NT2/D1 (cell line): Measurements from ENCODE around the gene MON1A.

Source experiments
- SUZ12 ChIP-seq: IDR thresholded peaks from 2 replicates; pipeline ENCODE4 v1.6.1; 2011; ENCODE audit not compliant: insufficient read length, insufficient read depth; ENCODE audit errors: extremely low read depth
- YY1 ChIP-seq: IDR thresholded peaks from 2 replicates; pipeline ENCODE4 v1.6.1; 2011; ENCODE audit not compliant: insufficient read length, insufficient read depth

GRCh38 chr3:49899815-49900214 is 29.8 kb downstream of the MON1A start:
- TF ChIP-seq SUZ12 (no peak), YY1 (no peak)
